Measurements from ENCODE around the gene ASIP.

GRCh38 chr20:34250005-34250404, 8.8 kb downstream of the ASIP start:
- TF ChIP-seq, protein P1, sequence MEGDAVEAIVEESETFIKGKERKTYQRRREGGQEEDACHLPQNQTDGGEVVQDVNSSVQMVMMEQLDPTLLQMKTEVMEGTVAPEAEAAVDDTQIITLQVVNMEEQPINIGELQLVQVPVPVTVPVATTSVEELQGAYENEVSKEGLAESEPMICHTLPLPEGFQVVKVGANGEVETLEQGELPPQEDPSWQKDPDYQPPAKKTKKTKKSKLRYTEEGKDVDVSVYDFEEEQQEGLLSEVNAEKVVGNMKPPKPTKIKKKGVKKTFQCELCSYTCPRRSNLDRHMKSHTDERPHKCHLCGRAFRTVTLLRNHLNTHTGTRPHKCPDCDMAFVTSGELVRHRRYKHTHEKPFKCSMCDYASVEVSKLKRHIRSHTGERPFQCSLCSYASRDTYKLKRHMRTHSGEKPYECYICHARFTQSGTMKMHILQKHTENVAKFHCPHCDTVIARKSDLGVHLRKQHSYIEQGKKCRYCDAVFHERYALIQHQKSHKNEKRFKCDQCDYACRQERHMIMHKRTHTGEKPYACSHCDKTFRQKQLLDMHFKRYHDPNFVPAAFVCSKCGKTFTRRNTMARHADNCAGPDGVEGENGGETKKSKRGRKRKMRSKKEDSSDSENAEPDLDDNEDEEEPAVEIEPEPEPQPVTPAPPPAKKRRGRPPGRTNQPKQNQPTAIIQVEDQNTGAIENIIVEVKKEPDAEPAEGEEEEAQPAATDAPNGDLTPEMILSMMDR (IDR thresholded peaks at IDR 0.05) = no peak
- TF ChIP-seq POLR2A (IDR thresholded peaks at IDR 0.05) = no peak
